B cell (primary cell): ENCODE data around the gene PDK4.

Experiments
- CTCF ChIP-seq: fragments of 200-600 bp; IDR thresholded peaks from one replicate; pipeline ENCODE4 v1.8.0; 2022; ENCODE audit warnings: antibody characterized with exemption, mild to moderate bottlenecking
- EZH2 ChIP-seq: IDR thresholded peaks from 2 replicates; pipeline ENCODE4 v1.6.1; 2012; ENCODE audit warnings: borderline replicate concordance, low read depth, mild to moderate bottlenecking, moderate library complexity, low read length; ENCODE audit not compliant: insufficient read depth, poor library complexity, severe bottlenecking

- TF ChIP-seq CTCF (no peak), EZH2 (no peak)
Observed at GRCh38 chr7:95628831-95629439, 32.6 kb upstream of the PDK4 start.
